IMR-90 (cell line): ENCODE results near the gene HCK. TPM values are rescaled to one million over a fixed set of nuclear protein-coding genes. Genes with fewer than 3 reads are reported as not detected.
A peak's percentile ranks its signal among the peaks of the same experiment; 100 is the strongest.

ENCODE experiments used
- ATAC-seq: fragments of 200-7000 bp; cut with Tn5 transposase; 2 replicates; pipeline ENCODE4 v1.9.1; 2020; ENCODE audit warnings: low read depth, mild to moderate bottlenecking, moderate library complexity
- Bru-seq: library from RNA; stranded (reverse); fragments of 400-500 nt; gene quantifications from one replicate; lab custom pipeline; 2021; lab: Mats Ljungman, UMichigan
- BruChase-seq, 2 experiments: library from RNA; stranded (reverse); fragments of 400-500 nt; gene quantifications; one replicate each; lab custom pipeline; 2021; lab: Mats Ljungman, UMichigan
- BruUV-seq: library from RNA; stranded (reverse); fragments of 400-500 nt; replicated peaks from 2 replicates; lab custom pipeline; 2021; lab: Mats Ljungman, UMichigan
- CTCF ChIA-PET: fragments of 300-600 bp; formaldehyde crosslinking; extraction: SDS; loops from one replicate; lab custom pipeline; 2021; ENCODE audit warnings: antibody characterized with exemption; lab: Yijun Ruan, JAX
- POLR2A ChIA-PET: fragments of 300-600 bp; sonication (Branson Sonifier 250); formaldehyde crosslinking; loops from one replicate; lab custom pipeline; 2022; ENCODE audit warnings: antibody characterized with exemption; ENCODE audit not compliant: unreplicated experiment; lab: Charles Lee
- DNase-seq: peaks from one replicate; pipeline ENCODE4 v3.0.0; 2013
- H2AFZ ChIP-seq: replicated peaks from 2 replicates; pipeline ENCODE3; 2013; ENCODE audit warnings: low read length, mild to moderate bottlenecking; ENCODE audit not compliant: poor library complexity
- H2AK5ac ChIP-seq: 2 replicates; pipeline ENCODE4 v1.6.1; 2013; ENCODE audit warnings: low read depth, low read length, inconsistent platforms
- H2AK9ac ChIP-seq: replicated peaks from 2 replicates; pipeline ENCODE3; 2013; ENCODE audit warnings: mild to moderate bottlenecking, low read depth, low read length, moderate library complexity; ENCODE audit not compliant: poor library complexity
- H2BK120ac ChIP-seq: 2 replicates; pipeline ENCODE4 v1.6.1; 2013; ENCODE audit warnings: low read depth, low read length, inconsistent platforms
- H2BK15ac ChIP-seq: 3 replicates; pipeline ENCODE4 v1.6.1; 2013; ENCODE audit warnings: low read depth, low read length, inconsistent platforms
- H2BK20ac ChIP-seq: 2 replicates; pipeline ENCODE4 v1.6.1; 2013; ENCODE audit warnings: low read depth, mild to moderate bottlenecking, inconsistent platforms, low read length, moderate library complexity
- H2BK5ac ChIP-seq: 2 replicates; pipeline ENCODE4 v1.6.1; 2013; ENCODE audit warnings: mild to moderate bottlenecking, low read depth, low read length, inconsistent platforms; ENCODE audit not compliant: poor library complexity, severe bottlenecking
- H3K14ac ChIP-seq: replicated peaks from 2 replicates; pipeline ENCODE4 v1.6.1; 2013; ENCODE audit warnings: low read depth, low read length, inconsistent platforms
- H3K18ac ChIP-seq: 2 replicates; pipeline ENCODE4 v1.6.1; 2013; ENCODE audit warnings: low read depth, low read length, control low read depth
- H3K23ac ChIP-seq: 2 replicates; pipeline ENCODE4 v1.6.1; 2013; ENCODE audit warnings: low read depth, low read length, inconsistent platforms
- H3K27ac ChIP-seq: 2 replicates; pipeline ENCODE4 v1.5.1; 2013; ENCODE audit warnings: mild to moderate bottlenecking, control low read depth, low read length; ENCODE audit not compliant: insufficient read depth
- H3K27me3 ChIP-seq: 2 replicates; pipeline ENCODE4 v1.6.1; 2013; ENCODE audit warnings: low read length; ENCODE audit not compliant: control insufficient read depth, insufficient read depth
- H3K36me3 ChIP-seq: 2 replicates; pipeline ENCODE4 v1.6.1; 2013; ENCODE audit warnings: low read length, mixed read lengths; ENCODE audit not compliant: control insufficient read depth, insufficient read depth
- H3K4ac ChIP-seq: 2 replicates; pipeline ENCODE4 v1.6.1; 2013; ENCODE audit warnings: low read depth, low read length, inconsistent platforms
- H3K4me1 ChIP-seq: 2 replicates; pipeline ENCODE4 v1.6.1; 2013; ENCODE audit warnings: low read length, mixed read lengths; ENCODE audit not compliant: control insufficient read depth, insufficient read depth
- H3K4me2 ChIP-seq: 2 replicates; pipeline ENCODE4 v1.6.1; 2013; ENCODE audit warnings: low read depth, mild to moderate bottlenecking, control low read depth, low read length, moderate library complexity
- H3K4me3 ChIP-seq: 2 replicates; pipeline ENCODE4 v1.5.1; 2013; ENCODE audit warnings: low read depth, mild to moderate bottlenecking, control low read depth, low read length, moderate library complexity; ENCODE audit not compliant: insufficient read depth
- H3K56ac ChIP-seq: 2 replicates; pipeline ENCODE4 v1.6.1; 2013; ENCODE audit warnings: low read length, inconsistent platforms; ENCODE audit not compliant: insufficient read depth; ENCODE audit errors: extremely low read depth
- H3K79me1 ChIP-seq, 2 experiments: 2 replicates each; pipeline ENCODE4 v1.6.1; 2013; ENCODE audit warnings: low read length in 2 of 2, inconsistent platforms in 1 of 2, low read depth in 1 of 2
- H3K9ac ChIP-seq: 2 replicates; pipeline ENCODE4 v1.6.1; 2013; ENCODE audit warnings: low read depth, low read length, control low read depth
- H3K9me1 ChIP-seq: 2 replicates; pipeline ENCODE4 v1.6.1; 2013; ENCODE audit warnings: low read length, inconsistent platforms; ENCODE audit not compliant: insufficient read depth
- H3K9me3 ChIP-seq: 2 replicates; pipeline ENCODE4 v1.6.1; 2013; ENCODE audit warnings: low read length; ENCODE audit not compliant: control insufficient read depth, insufficient read depth
- H4K20me1 ChIP-seq: 2 replicates; pipeline ENCODE4 v1.6.1; 2013; ENCODE audit warnings: low read length, inconsistent platforms; ENCODE audit not compliant: insufficient read depth
- H4K5ac ChIP-seq: 2 replicates; pipeline ENCODE4 v1.6.1; 2013; ENCODE audit warnings: mild to moderate bottlenecking, low read depth, low read length, control low read depth
- H4K8ac ChIP-seq, 2 experiments: 2 replicates each; pipeline ENCODE4 v1.6.1; 2013; ENCODE audit warnings: low read depth in 2 of 2, low read length in 2 of 2, control low read depth in 1 of 2, inconsistent platforms in 1 of 2
- H4K91ac ChIP-seq: 2 replicates; pipeline ENCODE4 v1.6.1; 2013; ENCODE audit warnings: low read depth, low read length, inconsistent platforms; ENCODE audit not compliant: insufficient read depth
- BHLHE40 ChIP-seq: fragments of 150-350 bp; IDR thresholded peaks from 2 replicates; pipeline ENCODE4 v1.6.1; 2016; ENCODE audit warnings: mild to moderate bottlenecking, low read depth, low read length
- CEBPB ChIP-seq: IDR thresholded peaks from 2 replicates; pipeline ENCODE4 v1.6.1; 2012; ENCODE audit warnings: low read depth, low read length, improper control_type of control experiment
- CHD1 ChIP-seq: IDR thresholded peaks from 2 replicates; pipeline ENCODE4 v1.6.1; 2012; ENCODE audit warnings: low read depth, low read length, improper control_type of control experiment
- CTCF ChIP-seq: conservative IDR thresholded peaks from 2 replicates; pipeline ENCODE4 v1.5.1; 2012; ENCODE audit warnings: mild to moderate bottlenecking, low read depth, low read length, improper control_type of control experiment
- FOS ChIP-seq: fragments of 150-350 bp; IDR thresholded peaks from 2 replicates; pipeline ENCODE4 v1.6.1; 2016; ENCODE audit warnings: low read depth, low read length
- MAFK ChIP-seq: IDR thresholded peaks from 2 replicates; pipeline ENCODE4 v1.6.1; 2012; ENCODE audit warnings: low read depth, low read length, improper control_type of control experiment
- MXI1 ChIP-seq: IDR thresholded peaks from 2 replicates; pipeline ENCODE4 v1.6.1; 2012; ENCODE audit warnings: low read depth, mild to moderate bottlenecking, low read length, moderate library complexity, borderline replicate concordance
- NFE2L2 ChIP-seq: fragments of 150-350 bp; IDR thresholded peaks from 2 replicates; pipeline ENCODE4 v1.6.1; 2016; ENCODE audit warnings: low read depth, mild to moderate bottlenecking, low read length
- POLR2A ChIP-seq: IDR thresholded peaks from 2 replicates; pipeline ENCODE4 v1.6.1; 2012; ENCODE audit warnings: mild to moderate bottlenecking, low read depth, low read length
- RAD21 ChIP-seq: IDR thresholded peaks from 2 replicates; pipeline ENCODE4 v1.6.1; 2012; ENCODE audit warnings: low read length, improper control_type of control experiment
- RCOR1 ChIP-seq: IDR thresholded peaks from 2 replicates; pipeline ENCODE4 v1.6.1; 2012; ENCODE audit warnings: mild to moderate bottlenecking, low read length, improper control_type of control experiment; ENCODE audit not compliant: insufficient replicate concordance
- RFX5 ChIP-seq: IDR thresholded peaks from 2 replicates; pipeline ENCODE4 v1.8.0; 2012; ENCODE audit warnings: low read depth, mild to moderate bottlenecking, low read length, moderate library complexity
- USF2 ChIP-seq: fragments of 150-350 bp; IDR thresholded peaks from 2 replicates; pipeline ENCODE4 v1.6.1; 2017; ENCODE audit warnings: mild to moderate bottlenecking, antibody characterized with exemption, low read length, low read depth
- WGBS, 2 experiments: methylation state at CpG; one replicate each; pipeline versions ENCODE4 v1.1.5 to v1.1.7; 2013; ENCODE audit warnings: missing lambda C conversion rate in 2 of 2; ENCODE audit not compliant: insufficient read length in 1 of 2; ENCODE audit errors: extremely low coverage in 2 of 2; 5-methylcytosine and 5-hydroxymethylcytosine counted together
- dilution Hi-C: fragments of 300-500 bp; cut with HindIII; formaldehyde crosslinking; loops from one replicate; pipeline ENCODE4 v1.14.3; 2018; ENCODE audit warnings: low sequenced_read_pairs; ENCODE audit not compliant: unreplicated experiment
- in situ Hi-C: fragments of 300-500 bp; cut with MboI; formaldehyde crosslinking; loops from 3 replicates; pipeline ENCODE4 v1.14.3; 2019; ENCODE audit warnings: low sequenced_read_pairs, inconsistent platforms, mixed read lengths
- intact Hi-C: fragments of 100-400 bp; cut with micrococcal nuclease; formaldehyde crosslinking; loops from 2 replicates; pipeline ENCODE4 v1.10.0; 2022
- long read RNA-seq: library from polyadenylated mRNA; unstranded; transcript quantifications from one replicate; pipeline ENCODE4 v2.0.0, GENCODE V29; 2021; ENCODE audit not compliant: unreplicated experiment
- polyA plus RNA-seq, 3 experiments: library from polyadenylated mRNA; depleted of rRNA; stranded (reverse); fragments of >200 nt; gene quantifications; 2 replicates each; pipeline ENCODE4 v1.2.3, GENCODE V29; 2012; ENCODE audit warnings: low replicate concordance in 1 of 3
- total RNA-seq: library from RNA; depleted of rRNA; stranded (reverse); fragments of >200 nt; gene quantifications from 2 replicates; pipeline ENCODE4 v1.2.3, GENCODE V29; 2012; rRNA removed

HCK gene
- not detected in 2 replicates for total RNA-seq
- not detected in 2 replicates for polyA plus RNA-seq (2012; rRNA removed)
- not detected in 2 replicates for polyA plus RNA-seq (2012; cell fraction: cytosol; rRNA removed)
- polyA plus RNA-seq (2012; cell fraction: nucleus; rRNA removed; ENCODE audit: low replicate concordance) = not detected in 2 replicates
- Bru-seq, nascent RNA = not detected
- BruChase-seq, experiment 1, labeled RNA remaining after a 6-hour chase = percentile 4 among the genes with signal in this experiment
- BruChase-seq, experiment 2, labeled RNA remaining after a 2-hour chase = not detected
- long read RNA-seq = 0 reads

GRCh38 chr20:32052090-32052777 lies at the start of gene HCK:
HCK (plus strand) TSS chr20:32052242.
- Histone ChIP-seq H2BK5ac (no peak within 1 kb of the TSS), H3K23ac (no peak within 1 kb of the TSS), H3K4me1 (no peaks in the 10 kb centered on the region), H3K14ac (no peak within 1 kb of the TSS), H4K8ac (no peak within 1 kb of the TSS), H3K36me3 (no peaks in the 10 kb centered on the region), H4K91ac (no peak within 1 kb of the TSS), H3K18ac (no peak within 1 kb of the TSS), H2AK5ac (no peak within 1 kb of the TSS), H3K56ac (no peak within 1 kb of the TSS), H3K27ac (no peak within 1 kb of the TSS), H2AK9ac (no peak within 1 kb of the TSS), H3K9me3 (peaks cover 7% of the 10 kb centered on the region), H3K4me2 (no peak within 1 kb of the TSS), H2BK120ac (no peak within 1 kb of the TSS), H2BK15ac (no peak within 1 kb of the TSS), H3K27me3 (peaks cover 60% of the 10 kb centered on the region), H3K4ac (no peak within 1 kb of the TSS), H2AFZ (peak within 1 kb of the TSS; percentile 39), H4K5ac (no peak within 1 kb of the TSS), H3K9me1 (no peaks in the 10 kb centered on the region), H3K4me3 (no peak within 1 kb of the TSS), H3K9ac (no peak within 1 kb of the TSS), H4K20me1 (no peaks in the 10 kb centered on the region), H3K79me1 (no peaks in the 10 kb centered on the region), H2BK20ac (no peak within 1 kb of the TSS)
- DNase-seq = no peak
- in situ Hi-C loops = no loop called here
- dilution Hi-C loops = no loop called here
- CTCF ChIA-PET = no interaction called here
- 1% methylated on average over 16 of the region's 58 CpGs; no CpG with 5 or more reads in 1 of the 2 experiments for WGBS, 2 experiments
- POLR2A ChIA-PET = no interaction called here
- TF ChIP-seq BHLHE40 (no peak), CEBPB (no peak), RCOR1 (no peak), POLR2A (no peak), MXI1 (no peak), USF2 (no peak), RAD21 (no peak), FOS (no peak), CTCF (no peak), CHD1 (no peak), MAFK (no peak), NFE2L2 (no peak), RFX5 (no peak)
- no TSS peak for BruUV-seq
- ATAC-seq = peak; percentile 40; the same call in 1 of the 2 replicates
- intact Hi-C loops = no loop called here
